GM03348 (cell line): ENCODE results near the gene OR52K2.
"Not testable (repeated sequence)": the region's sequence is repeated elsewhere in the genome, so short reads cannot be mapped to it uniquely, and the experiment has no call there.

ENCODE experiments used
- DNase-seq: peaks from one replicate; pipeline ENCODE4 v3.0.0; 2012; ENCODE audit warnings: low spot score

OR52K2 gene

GRCh38 chr11:4480577-4481239 lies 31.6 kb downstream of the OR52K2 start:
- peak; percentile 36 for DNase-seq

- DNase-seq, result no peak
Measured at GRCh38 chr11:4481240-4481582, 32.1 kb downstream of the OR52K2 start.

- DNase-seq, result no peak
Measured at GRCh38 chr11:4482445-4482844, 33.4 kb downstream of the OR52K2 start, which contains the start of gene OR52K1. OR52K1 (plus strand) TSS chr11:4482646; CDS start chr11:4488901, 6,255 bp downstream.

GRCh38 chr11:4484310-4484709 lies 35.2 kb downstream of the OR52K2 start:
- DNase-seq, result no peak

- DNase-seq, result not testable (repeated sequence)
Measured at GRCh38 chr11:4491405-4491804, 42.3 kb downstream of the OR52K2 start.

GRCh38 chr11:4491878-4492606 lies 42.9 kb downstream of the OR52K2 start:
- DNase-seq, result no peak

- no peak for DNase-seq
Measured at GRCh38 chr11:4493480-4493818, 44.4 kb downstream of the OR52K2 start.

GRCh38 chr11:4495487-4495886 lies 46.4 kb downstream of the OR52K2 start:
- no peak for DNase-seq

GRCh38 chr11:4495986-4496385 lies 46.9 kb downstream of the OR52K2 start:
- no peak for DNase-seq

GRCh38 chr11:4496557-4497248 lies 47.6 kb downstream of the OR52K2 start:
- DNase-seq, result no peak
